Measurements from ENCODE around the gene MANF.

DNA sequence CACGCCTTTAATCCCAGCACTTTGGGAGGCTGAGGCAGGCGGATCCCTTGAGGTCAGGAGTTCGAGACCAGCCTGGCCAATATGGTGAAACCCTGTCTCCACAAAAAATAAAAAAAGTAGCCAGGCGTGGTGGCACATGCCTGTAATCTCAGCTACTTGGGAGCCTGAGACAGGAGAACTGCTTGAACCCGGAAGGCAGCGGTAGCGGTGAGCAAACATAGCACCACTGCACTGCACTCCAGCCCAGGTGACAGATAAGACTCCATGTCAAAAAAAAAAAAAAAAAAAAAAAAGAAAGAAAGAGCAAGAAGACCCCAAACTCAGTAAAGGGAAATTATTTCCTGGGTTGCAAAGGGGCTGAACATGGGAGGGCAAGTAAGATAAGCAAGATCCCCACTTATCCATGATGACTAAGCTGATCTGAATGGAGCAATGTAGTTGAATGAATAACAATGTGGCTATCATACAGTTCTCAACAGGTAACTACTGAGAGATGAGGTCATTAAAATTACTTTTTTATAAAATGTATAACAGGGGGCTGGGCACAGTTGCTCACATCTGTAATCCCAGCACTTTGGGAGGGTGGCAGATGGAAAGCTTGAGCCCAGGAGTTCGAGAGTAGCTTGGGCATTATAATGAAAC, 52.0 kb downstream of the MANF start:
- TF ChIP-seq, protein P1, sequence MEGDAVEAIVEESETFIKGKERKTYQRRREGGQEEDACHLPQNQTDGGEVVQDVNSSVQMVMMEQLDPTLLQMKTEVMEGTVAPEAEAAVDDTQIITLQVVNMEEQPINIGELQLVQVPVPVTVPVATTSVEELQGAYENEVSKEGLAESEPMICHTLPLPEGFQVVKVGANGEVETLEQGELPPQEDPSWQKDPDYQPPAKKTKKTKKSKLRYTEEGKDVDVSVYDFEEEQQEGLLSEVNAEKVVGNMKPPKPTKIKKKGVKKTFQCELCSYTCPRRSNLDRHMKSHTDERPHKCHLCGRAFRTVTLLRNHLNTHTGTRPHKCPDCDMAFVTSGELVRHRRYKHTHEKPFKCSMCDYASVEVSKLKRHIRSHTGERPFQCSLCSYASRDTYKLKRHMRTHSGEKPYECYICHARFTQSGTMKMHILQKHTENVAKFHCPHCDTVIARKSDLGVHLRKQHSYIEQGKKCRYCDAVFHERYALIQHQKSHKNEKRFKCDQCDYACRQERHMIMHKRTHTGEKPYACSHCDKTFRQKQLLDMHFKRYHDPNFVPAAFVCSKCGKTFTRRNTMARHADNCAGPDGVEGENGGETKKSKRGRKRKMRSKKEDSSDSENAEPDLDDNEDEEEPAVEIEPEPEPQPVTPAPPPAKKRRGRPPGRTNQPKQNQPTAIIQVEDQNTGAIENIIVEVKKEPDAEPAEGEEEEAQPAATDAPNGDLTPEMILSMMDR (IDR thresholded peaks at IDR 0.05; ENCODE audit: low read length), result no peak
- no peak for TF ChIP-seq EZH2 (optimal IDR thresholded peaks at IDR 0.05; ENCODE audit: low read depth, low read length)
- no peak for TF ChIP-seq EZH2phosphoT487 (IDR thresholded peaks at IDR 0.05; ENCODE audit: low read length)
